ENCODE measurements around the gene AGBL3.
"Not testable (repeated sequence)": the region's sequence is repeated elsewhere in the genome, so short reads cannot be mapped to it uniquely, and the experiment has no call there.

AGBL3 gene

DNA sequence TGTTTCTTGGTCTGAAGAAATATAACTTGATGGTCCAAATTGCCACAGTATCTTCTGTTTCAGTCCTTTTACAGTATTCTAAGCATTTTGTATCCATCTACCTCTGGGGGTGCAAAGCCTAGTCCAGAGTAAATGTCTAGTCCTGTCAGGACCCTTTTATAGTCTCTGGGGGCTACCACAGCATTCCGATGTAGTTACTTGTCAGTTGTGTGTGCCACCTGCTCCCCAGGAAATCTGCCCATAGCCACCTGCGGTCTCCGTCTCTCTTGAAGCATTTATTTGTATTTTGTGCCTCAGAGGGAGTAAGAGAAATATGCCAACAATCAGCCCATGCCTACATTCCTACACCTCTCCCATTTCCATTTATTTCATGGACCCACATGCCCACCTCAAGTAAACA lies 12.8 kb downstream of the AGBL3 start:
- intact Hi-C loops (cut with DNase I; ENCODE audit: low total_unique reads) = loop anchor here (10.0 kb wide), 1 partner anchor 166 kb away; no protein-coding TSS in a partner anchor
- no peaks in the 10 kb centered on the region for H3K27me3 ChIP-seq
- DNase-seq = no peak
- H3K9me3 ChIP-seq = no peaks in the 10 kb centered on the region
- H3K4me3 ChIP-seq = no peak overlapping the region
- TF ChIP-seq, protein P1, sequence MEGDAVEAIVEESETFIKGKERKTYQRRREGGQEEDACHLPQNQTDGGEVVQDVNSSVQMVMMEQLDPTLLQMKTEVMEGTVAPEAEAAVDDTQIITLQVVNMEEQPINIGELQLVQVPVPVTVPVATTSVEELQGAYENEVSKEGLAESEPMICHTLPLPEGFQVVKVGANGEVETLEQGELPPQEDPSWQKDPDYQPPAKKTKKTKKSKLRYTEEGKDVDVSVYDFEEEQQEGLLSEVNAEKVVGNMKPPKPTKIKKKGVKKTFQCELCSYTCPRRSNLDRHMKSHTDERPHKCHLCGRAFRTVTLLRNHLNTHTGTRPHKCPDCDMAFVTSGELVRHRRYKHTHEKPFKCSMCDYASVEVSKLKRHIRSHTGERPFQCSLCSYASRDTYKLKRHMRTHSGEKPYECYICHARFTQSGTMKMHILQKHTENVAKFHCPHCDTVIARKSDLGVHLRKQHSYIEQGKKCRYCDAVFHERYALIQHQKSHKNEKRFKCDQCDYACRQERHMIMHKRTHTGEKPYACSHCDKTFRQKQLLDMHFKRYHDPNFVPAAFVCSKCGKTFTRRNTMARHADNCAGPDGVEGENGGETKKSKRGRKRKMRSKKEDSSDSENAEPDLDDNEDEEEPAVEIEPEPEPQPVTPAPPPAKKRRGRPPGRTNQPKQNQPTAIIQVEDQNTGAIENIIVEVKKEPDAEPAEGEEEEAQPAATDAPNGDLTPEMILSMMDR (IDR thresholded peaks at IDR 0.05) = no peak
- H3K27ac ChIP-seq = no peak overlapping the region
- peaks cover 0 to 18% (median 0%) of the 10 kb centered on the region in 3 donors for H3K36me3 ChIP-seq
- peaks cover 0 to 28% (median 16%) of the 10 kb centered on the region in 4 donors for H3K4me1 ChIP-seq

DNA sequence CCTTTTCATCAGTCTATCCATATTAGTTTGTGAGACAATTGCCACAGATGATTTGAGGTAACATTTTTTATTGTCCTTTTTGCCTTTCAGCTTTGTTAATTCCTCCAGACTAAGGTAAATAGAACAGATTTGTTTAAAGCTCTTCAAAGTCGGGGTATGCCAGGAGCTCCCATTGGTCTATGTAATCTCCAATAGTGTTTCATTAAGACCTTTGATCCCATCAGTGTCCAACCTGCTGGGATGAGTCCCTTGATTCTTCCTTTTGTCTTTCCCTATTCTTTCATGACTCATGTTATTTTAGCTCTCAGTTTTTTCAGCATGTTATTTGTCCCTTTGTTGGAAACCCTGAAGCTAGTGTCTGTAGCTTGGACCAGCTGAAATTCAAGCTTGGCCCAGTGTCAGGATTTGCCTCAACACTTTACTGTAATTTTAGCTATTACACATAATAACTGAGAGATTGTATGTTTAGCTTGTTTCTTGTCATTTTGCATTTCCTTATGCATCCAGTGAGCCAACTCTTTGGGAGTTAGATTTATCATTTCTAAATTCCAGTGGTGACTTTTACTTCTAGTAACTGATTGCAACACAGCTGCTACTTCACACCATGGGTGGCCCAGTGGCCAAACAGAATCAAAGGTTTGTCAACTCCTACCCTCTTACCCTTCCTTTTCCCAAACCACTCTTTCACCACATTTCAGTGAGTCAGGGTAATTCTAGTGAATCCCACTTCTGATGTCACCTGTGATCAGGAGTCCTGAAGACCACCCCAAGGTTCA lies 15.3 kb downstream of the AGBL3 start:
- no peak overlapping the region for H3K27ac ChIP-seq
- peaks cover 0 to 6% (median under 1%) of the 10 kb centered on the region in 4 donors for H3K4me1 ChIP-seq
- no peak for DNase-seq
- H3K36me3 ChIP-seq = peaks cover 0 to 4% (median 0%) of the 10 kb centered on the region in 3 donors
- H3K4me3 ChIP-seq = no peak overlapping the region
- TF ChIP-seq, protein P1 (IDR thresholded peaks at IDR 0.05) = no peak
- no peaks in the 10 kb centered on the region for H3K9me3 ChIP-seq
- no peaks in the 10 kb centered on the region for H3K27me3 ChIP-seq
- intact Hi-C loops (cut with DNase I; ENCODE audit: low total_unique reads) = no loop called here

DNA sequence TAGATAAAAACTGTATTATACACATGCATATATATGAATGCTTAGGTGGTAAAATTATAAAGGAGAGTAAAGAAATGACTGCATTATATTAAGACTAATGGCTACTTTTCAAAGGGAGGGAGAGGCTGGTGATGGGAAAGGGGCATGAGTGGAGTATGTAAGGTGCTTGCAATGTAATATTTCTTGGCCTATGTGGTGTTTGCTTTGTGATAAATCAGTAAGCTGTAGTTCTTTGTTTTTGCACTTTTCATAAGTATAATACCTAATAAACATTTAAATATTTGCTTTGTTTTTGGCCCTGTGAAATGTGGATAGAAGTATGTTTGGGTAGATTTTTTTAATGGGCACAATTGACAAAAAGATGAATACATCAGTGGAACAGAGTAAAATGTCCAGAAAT lies 25.9 kb downstream of the AGBL3 start:
- H3K4me1 ChIP-seq = no peaks in the 10 kb centered on the region
- H3K9me3 ChIP-seq = no peaks in the 10 kb centered on the region
- TF ChIP-seq, protein P1 (IDR thresholded peaks at IDR 0.05) = no peak
- DNase-seq = no peak
- intact Hi-C loops (cut with DNase I; ENCODE audit: low total_unique reads) = no loop called here
- no peaks in the 10 kb centered on the region for H3K27me3 ChIP-seq
- H3K27ac ChIP-seq = no peak overlapping the region
- no peaks in the 10 kb centered on the region for H3K36me3 ChIP-seq
- no peak overlapping the region for H3K4me3 ChIP-seq

DNA sequence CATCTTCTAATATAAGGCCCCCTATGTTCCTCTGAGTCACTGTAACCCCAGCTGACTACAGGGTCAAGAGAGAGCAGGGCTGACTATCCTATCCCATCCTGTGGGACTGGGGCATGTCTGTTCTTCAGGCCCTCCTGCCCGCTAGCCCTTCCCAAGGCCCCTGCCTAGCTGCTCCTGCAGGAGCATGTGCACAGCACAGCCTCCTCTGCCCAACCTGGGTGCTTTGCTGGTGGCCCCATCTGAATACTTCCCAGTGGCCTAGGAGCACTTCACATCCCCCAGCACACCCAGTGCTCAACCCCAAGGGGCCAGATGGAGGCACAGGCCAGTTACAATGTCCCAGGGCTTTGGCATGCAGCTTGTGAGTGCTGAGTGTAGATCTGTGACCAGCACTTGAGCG lies 37.3 kb downstream of the AGBL3 start:
- Histone ChIP-seq H3K4me3 (no peak overlapping the region), H3K9me3 (no peaks in the 10 kb centered on the region), H3K27me3 (no peaks in the 10 kb centered on the region), H3K27ac (no peak overlapping the region), H3K4me1 (no peaks in the 10 kb centered on the region), H3K36me3 (no peaks in the 10 kb centered on the region)
- intact Hi-C loops (cut with DNase I; ENCODE audit: low total_unique reads) = no loop called here
- DNase-seq = no peak
- TF ChIP-seq, protein P1 (IDR thresholded peaks at IDR 0.05) = no peak

DNA sequence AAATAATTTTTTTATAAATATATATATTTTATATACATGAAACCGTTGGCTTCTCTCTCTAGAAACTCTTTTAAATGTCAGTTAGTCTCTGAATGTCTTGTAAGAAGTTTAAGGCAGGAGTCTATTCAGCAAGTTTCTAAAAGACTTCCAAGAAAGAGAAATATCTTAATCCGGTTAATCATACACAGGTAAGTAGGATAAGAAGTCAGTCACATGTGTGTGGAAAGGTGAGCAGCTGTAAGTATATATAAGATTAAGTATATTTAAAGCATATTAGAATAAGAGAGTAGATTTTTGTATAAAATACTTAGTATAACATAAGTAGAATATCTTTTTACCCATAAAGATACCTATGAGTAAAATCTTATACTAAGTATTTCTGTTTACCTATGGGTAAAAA lies 48.9 kb downstream of the AGBL3 start:
- intact Hi-C loops (cut with DNase I; ENCODE audit: low total_unique reads) = no loop called here
- no peaks in the 10 kb centered on the region for H3K27me3 ChIP-seq
- H3K9me3 ChIP-seq = no peaks in the 10 kb centered on the region
- no peak overlapping the region for H3K4me3 ChIP-seq
- TF ChIP-seq, protein P1 (IDR thresholded peaks at IDR 0.05) = no peak
- no peaks in the 10 kb centered on the region for H3K4me1 ChIP-seq
- no peaks in the 10 kb centered on the region for H3K36me3 ChIP-seq
- DNase-seq = no peak
- no peak overlapping the region for H3K27ac ChIP-seq

DNA sequence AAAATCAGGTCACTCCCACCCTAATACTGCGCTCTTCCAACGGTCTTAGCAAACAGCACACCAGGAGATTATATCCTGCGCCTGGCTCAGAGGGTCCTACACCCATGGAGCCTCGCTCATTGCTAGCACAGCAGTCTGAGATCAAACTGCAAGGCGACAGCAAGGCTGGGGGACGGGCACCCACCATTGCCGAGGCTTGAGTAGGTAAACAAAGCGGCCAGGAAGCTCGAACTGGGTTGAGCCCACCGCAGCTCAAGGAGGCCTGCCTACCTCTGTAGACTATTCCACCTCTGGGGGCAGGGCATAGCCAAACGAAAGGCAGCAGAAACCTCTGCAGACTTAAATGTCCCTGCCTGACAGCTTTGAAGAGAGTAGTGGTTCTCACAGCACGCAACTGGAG lies 80.7 kb downstream of the AGBL3 start:
- DNase-seq; H3K36me3 ChIP-seq; H3K4me3 ChIP-seq; H3K27me3 ChIP-seq; H3K9me3 ChIP-seq; H3K4me1 ChIP-seq; intact Hi-C loops (cut with DNase I; ENCODE audit: low total_unique reads); H3K27ac ChIP-seq: not testable (repeated sequence)
